AG04450 (cell line): ENCODE measurements around the gene LAMA2. TPM values are rescaled to one million over a fixed set of nuclear protein-coding genes. Genes with fewer than 3 reads are reported as not detected.

ENCODE experiments used
- CTCF ChIA-PET: fragments of 300-600, 350-600 bp; formaldehyde crosslinking; extraction: SDS; loops from one replicate; lab custom pipeline; 2022; ENCODE audit warnings: antibody characterized with exemption, inconsistent platforms; lab: Charles Lee
- POLR2A ChIA-PET: fragments of 350-600 bp; formaldehyde crosslinking; extraction: SDS; loops from one replicate; lab custom pipeline; 2021; ENCODE audit warnings: antibody characterized with exemption, inconsistent platforms; lab: Yijun Ruan, JAX
- DNase-seq: peaks from one replicate; pipeline ENCODE4 v3.0.0-alpha.2; 2011; ENCODE audit warnings: low read depth, low spot score
- H3K27ac ChIP-seq: one replicate; pipeline ENCODE4 v1.5.1; 2012; ENCODE audit warnings: low read depth, low read length, control low read depth
- H3K27me3 ChIP-seq: one replicate; pipeline ENCODE4 v1.6.0; 2012; ENCODE audit warnings: low read length; ENCODE audit not compliant: control insufficient read depth, insufficient read depth
- H3K4me3 ChIP-seq: 2 replicates; pipeline ENCODE4 v1.5.1; 2011; ENCODE audit warnings: mild to moderate bottlenecking, low read depth, low read length, control low read depth
- H3K9me3 ChIP-seq: 2 replicates; pipeline ENCODE4 v1.5.1; 2012; ENCODE audit warnings: low read length; ENCODE audit not compliant: control insufficient read depth, insufficient read depth
- CTCF ChIP-seq: IDR thresholded peaks from 2 replicates; pipeline ENCODE4 v1.5.1; 2011; ENCODE audit warnings: low read depth, low read length, control low read depth, inconsistent platforms
- polyA plus RNA-seq: library from polyadenylated mRNA; depleted of rRNA; stranded (reverse); fragments of >200 nt; gene quantifications from 2 replicates; pipeline ENCODE4 v1.2.3, GENCODE V29; 2011

The LAMA2 gene
- polyA plus RNA-seq, 1 experiment = 33.0 TPM

GRCh38 chr6:129033180-129033579 is 150.2 kb downstream of the LAMA2 start:
- DNase-seq = no peak
- POLR2A ChIA-PET = no interaction called here
- Histone ChIP-seq H3K4me3 (no peak overlapping the region), H3K9me3 (no peaks in the 10 kb centered on the region), H3K27ac (no peak overlapping the region), H3K27me3 (no peaks in the 10 kb centered on the region)
- no peak for TF ChIP-seq CTCF
- CTCF ChIA-PET = interaction anchor here (1.1 kb wide), 1 partner anchor 162 kb away, joined by 3 read pairs; no protein-coding TSS in a partner anchor

- no peaks in the 10 kb centered on the region for H3K9me3 ChIP-seq
- ChIA-PET POLR2A (no interaction called here), CTCF (interaction anchor here (1.1 kb wide), 1 partner anchor 162 kb away, joined by 3 read pairs; no protein-coding TSS in a partner anchor)
- TF ChIP-seq CTCF = no peak
- DNase-seq = no peak
- no peaks in the 10 kb centered on the region for H3K27me3 ChIP-seq
- no peak overlapping the region for H3K4me3 ChIP-seq
- H3K27ac ChIP-seq = no peak overlapping the region
These were observed 150.6 kb downstream of the LAMA2 start for GRCh38 chr6:129033581-129033980.

GRCh38 chr6:129041563-129041962 is 158.6 kb downstream of the LAMA2 start:
- POLR2A ChIA-PET = no interaction called here
- no peak for TF ChIP-seq CTCF
- H3K27ac ChIP-seq = no peak overlapping the region
- no peaks in the 10 kb centered on the region for H3K9me3 ChIP-seq
- CTCF ChIA-PET = no interaction called here
- DNase-seq = no peak
- H3K4me3 ChIP-seq = no peak overlapping the region
- no peaks in the 10 kb centered on the region for H3K27me3 ChIP-seq

GRCh38 chr6:129046526-129046925 is 163.6 kb downstream of the LAMA2 start:
- no peak overlapping the region for H3K27ac ChIP-seq
- no peaks in the 10 kb centered on the region for H3K9me3 ChIP-seq
- no peak for DNase-seq
- no peak for TF ChIP-seq CTCF
- no peaks in the 10 kb centered on the region for H3K27me3 ChIP-seq
- ChIA-PET POLR2A (no interaction called here), CTCF (no interaction called here)
- H3K4me3 ChIP-seq = no peak overlapping the region

GRCh38 chr6:129047834-129048233 is 164.9 kb downstream of the LAMA2 start:
- CTCF ChIA-PET = interaction anchor here (0.7 kb wide), 1 partner anchor 432 kb away, joined by 4 read pairs; no protein-coding TSS in a partner anchor
- H3K27me3 ChIP-seq = no peaks in the 10 kb centered on the region
- DNase-seq = no peak
- H3K4me3 ChIP-seq = no peak overlapping the region
- TF ChIP-seq CTCF = no peak
- no peaks in the 10 kb centered on the region; the same call in 1 of the 2 replicates for H3K9me3 ChIP-seq
- H3K27ac ChIP-seq = no peak overlapping the region
- POLR2A ChIA-PET = no interaction called here
